GM12801 (cell line): Measurements from ENCODE around the gene EXOC2.

Experiments
- TF ChIP-seq, protein P1 (sequence below): IDR thresholded peaks from one replicate; pipeline ENCODE4 v1.5.1; 2011; ENCODE audit warnings: control low read depth; ENCODE audit not compliant: insufficient read length; ENCODE audit errors: extremely low read depth

The EXOC2 gene

DNA sequence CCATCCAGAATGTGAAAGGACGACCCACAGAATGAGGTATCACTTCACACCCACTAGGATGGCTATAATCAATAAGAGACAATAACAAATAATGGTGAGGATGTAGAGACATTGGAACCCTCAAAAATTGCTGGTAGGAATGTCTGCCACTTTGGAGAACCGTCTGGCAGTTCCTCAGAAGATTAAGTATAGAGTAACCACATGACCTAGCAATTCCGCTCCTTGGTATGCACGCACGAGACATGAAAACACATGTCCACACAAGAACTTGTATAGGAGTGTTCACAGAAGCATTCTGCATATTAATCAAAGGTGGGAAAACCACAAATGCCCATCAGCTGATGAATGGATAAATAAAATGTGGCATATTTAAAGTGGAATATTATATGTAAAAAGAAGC, 200.8 kb downstream of the EXOC2 start:
- TF ChIP-seq, protein P1, sequence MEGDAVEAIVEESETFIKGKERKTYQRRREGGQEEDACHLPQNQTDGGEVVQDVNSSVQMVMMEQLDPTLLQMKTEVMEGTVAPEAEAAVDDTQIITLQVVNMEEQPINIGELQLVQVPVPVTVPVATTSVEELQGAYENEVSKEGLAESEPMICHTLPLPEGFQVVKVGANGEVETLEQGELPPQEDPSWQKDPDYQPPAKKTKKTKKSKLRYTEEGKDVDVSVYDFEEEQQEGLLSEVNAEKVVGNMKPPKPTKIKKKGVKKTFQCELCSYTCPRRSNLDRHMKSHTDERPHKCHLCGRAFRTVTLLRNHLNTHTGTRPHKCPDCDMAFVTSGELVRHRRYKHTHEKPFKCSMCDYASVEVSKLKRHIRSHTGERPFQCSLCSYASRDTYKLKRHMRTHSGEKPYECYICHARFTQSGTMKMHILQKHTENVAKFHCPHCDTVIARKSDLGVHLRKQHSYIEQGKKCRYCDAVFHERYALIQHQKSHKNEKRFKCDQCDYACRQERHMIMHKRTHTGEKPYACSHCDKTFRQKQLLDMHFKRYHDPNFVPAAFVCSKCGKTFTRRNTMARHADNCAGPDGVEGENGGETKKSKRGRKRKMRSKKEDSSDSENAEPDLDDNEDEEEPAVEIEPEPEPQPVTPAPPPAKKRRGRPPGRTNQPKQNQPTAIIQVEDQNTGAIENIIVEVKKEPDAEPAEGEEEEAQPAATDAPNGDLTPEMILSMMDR = no peak

DNA sequence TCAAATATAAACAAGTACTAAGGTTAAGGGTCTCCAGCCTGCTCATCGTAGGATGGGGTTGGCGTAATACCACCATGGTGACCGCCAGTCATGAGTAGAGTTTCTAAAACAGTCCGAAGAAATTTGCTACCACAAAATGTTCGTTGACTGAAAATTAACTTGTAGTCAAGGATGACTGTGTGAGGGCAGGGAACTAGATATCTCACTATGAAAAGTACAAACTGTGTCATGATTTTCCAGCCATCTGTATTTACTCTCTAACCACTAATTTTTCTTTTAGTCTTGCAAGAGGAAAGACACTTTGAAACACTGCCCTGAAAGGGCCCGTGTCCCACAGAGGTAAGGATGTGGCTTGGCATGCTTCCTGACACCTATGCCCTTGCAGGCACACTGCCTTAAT, 201.7 kb downstream of the EXOC2 start:
- TF ChIP-seq, protein P1 = no peak

DNA sequence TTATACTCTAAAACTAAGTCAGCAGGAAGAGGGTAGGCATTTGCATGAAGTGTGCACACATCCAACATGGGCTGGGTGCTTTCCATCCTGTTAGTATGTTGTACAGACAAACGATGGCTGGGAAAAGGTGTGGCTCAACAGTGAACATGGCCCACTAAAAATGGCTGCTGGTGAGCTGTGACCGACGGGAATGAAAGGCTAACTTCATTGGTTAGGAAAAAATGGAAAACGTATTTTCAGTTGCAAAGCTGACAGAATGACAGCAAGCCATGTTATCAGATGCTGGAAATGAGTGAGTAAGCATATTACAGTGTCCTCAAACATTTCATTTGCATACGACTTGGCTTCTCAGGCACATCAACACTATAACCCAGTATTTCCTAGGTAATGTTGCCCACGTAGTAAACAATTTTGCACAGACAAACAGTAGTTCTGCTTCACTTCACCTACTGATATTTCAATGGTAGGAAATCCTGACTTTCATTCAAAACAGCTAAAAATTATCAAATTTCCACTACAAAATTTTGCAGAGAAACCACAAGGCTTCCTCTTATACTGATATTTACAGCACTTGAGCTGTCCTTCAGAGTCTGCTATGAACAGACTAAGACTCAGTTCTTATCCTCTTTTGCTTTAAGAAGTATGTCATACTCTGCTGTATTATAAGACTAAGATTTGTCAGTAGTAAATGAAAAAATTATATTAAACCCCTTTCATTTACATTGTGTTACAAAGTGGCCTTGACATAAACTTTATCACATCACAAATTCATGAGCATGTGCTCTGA, 202.5 kb downstream of the EXOC2 start:
- TF ChIP-seq, protein P1 = no peak

DNA sequence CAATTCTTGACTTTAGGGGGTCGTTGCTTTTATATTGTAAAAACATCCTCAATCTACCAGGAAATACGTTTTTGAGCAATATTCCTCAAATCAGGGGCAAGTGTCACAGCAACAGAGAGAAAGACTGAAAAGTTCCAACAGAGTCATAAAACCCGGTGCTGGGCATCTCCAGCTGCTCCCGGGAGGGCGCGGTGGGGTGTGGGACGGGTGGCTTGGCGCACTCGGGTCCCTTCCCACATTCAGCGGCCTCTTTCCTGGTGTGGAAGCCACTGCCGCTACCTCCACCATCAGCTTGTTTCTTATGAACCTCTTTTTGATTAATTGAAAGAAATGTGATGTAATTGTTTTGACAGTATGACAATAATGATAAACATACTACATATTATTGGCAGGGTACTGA, 203.2 kb downstream of the EXOC2 start:
- TF ChIP-seq, protein P1 = no peak

DNA sequence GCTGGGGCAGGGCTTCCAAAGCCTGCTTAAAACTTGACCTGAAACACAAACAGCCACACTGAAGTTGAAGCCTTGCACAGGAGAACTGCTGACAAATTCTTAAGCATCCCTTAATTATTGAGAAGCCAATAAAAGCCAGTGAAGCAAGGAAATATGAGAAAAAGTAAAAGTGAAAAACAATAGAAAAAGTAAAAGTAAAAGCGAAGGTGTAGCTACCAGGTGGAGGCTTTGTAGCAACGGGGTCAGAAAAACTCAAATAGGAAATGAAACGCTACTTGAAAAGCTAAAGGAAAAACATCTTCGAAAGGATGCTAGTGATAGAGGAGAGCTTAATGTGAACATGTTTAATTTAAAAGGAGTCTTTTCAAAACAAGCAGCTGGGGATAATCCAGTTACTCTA, 203.9 kb downstream of the EXOC2 start:
- TF ChIP-seq, protein P1 = no peak

DNA sequence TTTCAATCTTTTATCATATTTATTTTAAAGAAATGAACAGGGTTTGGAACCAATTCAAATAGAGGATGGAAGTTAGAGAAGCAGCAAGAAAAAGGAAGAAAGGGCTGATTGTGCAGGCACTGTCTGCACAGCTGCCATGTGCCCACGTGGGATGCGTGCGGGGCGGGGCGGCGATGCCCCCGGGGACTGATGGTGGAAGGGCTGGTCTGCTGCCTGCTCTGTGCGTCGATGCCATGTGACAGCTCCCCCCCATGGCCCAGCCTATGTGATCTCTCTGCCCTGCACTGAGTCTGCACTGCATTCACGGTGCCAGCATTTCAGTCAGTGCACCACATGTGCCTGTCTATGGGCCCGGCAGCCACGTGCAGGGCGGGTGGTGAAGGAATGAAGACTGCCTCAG, 205.0 kb downstream of the EXOC2 start:
- TF ChIP-seq, protein P1 = no peak

DNA sequence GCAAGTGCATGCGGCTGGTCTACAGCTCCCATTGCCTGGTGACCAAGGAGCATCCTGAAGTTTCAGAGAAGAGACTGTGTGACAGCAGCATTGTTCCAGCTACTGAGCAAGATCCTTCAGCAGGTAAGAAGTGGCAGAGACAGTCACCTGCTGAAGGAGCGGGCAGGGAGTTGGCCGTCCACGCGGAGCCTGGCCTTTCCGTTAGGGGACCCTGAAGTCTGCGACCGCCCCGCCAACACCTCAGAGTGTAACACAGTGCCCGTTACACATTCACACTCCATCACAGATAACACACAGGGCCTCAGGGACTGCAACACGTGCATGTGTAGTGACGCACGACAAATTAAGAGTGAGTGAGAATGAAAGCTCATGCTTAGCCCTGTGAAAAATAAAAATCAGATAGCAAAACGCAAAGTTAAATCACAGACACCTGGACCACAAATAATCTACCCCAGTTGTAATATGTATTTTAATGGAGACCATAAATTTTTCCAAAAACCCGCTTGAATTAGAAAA, 207.2 kb downstream of the EXOC2 start:
- TF ChIP-seq, protein P1 = no peak
